ENCODE data around the gene DCAF6.

DNA sequence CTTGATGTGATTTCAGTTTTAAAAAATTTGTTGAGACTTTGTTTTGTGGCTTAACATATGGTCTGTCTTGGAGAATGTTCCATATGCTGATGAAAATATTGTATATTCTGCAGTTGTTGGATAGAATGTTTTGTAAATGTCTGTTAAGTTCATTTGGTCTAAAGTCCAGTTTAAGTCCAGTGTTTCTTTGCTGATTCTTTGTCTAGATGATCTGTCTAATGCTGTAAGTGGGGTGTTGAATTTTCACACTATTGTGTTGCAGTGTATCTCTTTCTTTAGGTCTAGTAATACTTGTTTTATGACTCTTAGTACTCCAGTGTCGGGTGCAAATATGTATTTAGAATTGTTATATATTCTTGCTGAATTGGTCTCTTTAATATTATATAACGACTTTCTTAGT lies 11.2 kb downstream of the DCAF6 start:
- no peak for TF ChIP-seq CTCF (IDR thresholded peaks at IDR 0.05)
- TF ChIP-seq ZFX (IDR thresholded peaks at IDR 0.05; ENCODE audit: borderline replicate concordance) = no peak
